ENCODE results near the gene APOBEC3B.

- no peak for TF ChIP-seq CTCF (IDR thresholded peaks at IDR 0.05)
- no peak for TF ChIP-seq POLR2A (IDR thresholded peaks at IDR 0.05)
These were observed 39.6 kb downstream of the APOBEC3B start for GRCh38 chr22:39021552-39022250.

Data from Peyer's patch (tissue), 4 donors.